HG02973 (cell line): ENCODE data around the gene CHRD.
"Not testable (repeated sequence)": the region's sequence is repeated elsewhere in the genome, so short reads cannot be mapped to it uniquely, and the experiment has no call there.

Experiments
- ATAC-seq: cut with Tn5 transposase; IDR thresholded peaks from one replicate; pipeline ENCODE4 v1.9.1; 2021; ENCODE audit warnings: moderate library complexity; ENCODE audit not compliant: unreplicated experiment

CHRD gene

DNA sequence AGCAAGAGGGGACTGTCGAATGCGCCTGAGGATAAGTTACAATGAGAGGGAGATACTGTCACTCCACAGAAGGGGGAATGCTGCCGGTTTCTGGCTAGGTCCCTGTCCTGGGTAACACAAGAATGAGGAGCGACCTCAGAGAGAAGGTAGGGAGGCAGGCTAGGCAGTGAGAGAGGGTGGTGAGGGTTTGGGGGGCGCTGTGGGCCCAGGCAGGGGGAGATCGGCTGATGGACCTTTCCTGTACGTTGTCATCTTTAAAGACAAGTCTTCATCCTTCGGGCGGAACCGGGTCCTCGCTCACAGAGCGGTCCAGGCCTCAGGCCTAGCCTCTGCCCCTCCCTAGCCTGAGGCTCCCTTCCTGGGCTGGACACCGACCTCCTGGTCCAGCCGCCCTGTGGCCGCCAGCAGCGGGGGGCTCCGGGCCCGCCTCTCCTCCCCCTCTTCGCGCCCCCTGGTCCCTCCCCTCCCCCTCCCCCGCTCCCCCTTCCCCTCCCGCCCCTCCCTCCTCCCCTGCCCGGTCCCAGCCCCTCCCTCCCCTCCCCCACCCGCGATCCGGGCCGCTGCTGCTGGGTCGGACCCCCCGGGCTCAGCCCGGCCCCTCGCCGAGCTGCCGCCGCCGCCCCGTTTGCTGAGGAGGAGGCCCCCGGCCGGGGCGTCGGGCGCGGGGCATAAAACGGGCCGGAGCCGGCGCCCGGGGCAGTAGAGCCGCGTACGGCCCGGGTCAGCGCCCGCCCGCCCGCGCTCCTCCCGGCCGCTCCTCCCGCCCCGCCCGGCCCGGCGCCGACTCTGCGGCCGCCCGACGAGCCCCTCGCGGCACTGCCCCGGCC lies at the start of gene CHRD:
TSS of gene CHRD (plus strand) at position 697 of the 827 bp plus-strand sequence. CDS start 265 bp downstream, outside the sequence.
- no peak for ATAC-seq

- ATAC-seq: no peak
These were observed 47.3 kb upstream of the CHRD start for GRCh38 chr3:184332370-184333090.

DNA sequence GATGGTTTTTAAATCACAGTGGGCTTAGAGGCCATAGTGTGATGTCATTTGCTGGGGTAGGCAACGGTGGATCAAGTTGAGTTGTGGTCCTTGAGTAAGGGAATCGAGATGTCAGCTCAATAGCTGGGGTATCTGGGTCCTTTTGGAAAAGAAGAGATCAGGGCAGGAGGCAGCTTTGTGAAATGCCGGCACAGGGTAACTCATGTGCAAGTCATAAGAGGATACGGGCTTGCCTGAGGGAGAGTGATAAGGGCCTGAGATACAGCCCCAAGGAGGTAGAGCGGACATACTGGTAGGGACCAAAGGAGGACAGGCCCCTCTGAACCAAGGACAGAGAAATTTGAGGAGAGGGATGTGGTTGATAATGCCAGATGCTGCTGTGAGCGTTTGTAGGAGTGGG lies 46.7 kb upstream of the CHRD start:
- ATAC-seq: no peak

- no peak for ATAC-seq
These were observed 46.2 kb upstream of the CHRD start for GRCh38 chr3:184333700-184334099.

DNA sequence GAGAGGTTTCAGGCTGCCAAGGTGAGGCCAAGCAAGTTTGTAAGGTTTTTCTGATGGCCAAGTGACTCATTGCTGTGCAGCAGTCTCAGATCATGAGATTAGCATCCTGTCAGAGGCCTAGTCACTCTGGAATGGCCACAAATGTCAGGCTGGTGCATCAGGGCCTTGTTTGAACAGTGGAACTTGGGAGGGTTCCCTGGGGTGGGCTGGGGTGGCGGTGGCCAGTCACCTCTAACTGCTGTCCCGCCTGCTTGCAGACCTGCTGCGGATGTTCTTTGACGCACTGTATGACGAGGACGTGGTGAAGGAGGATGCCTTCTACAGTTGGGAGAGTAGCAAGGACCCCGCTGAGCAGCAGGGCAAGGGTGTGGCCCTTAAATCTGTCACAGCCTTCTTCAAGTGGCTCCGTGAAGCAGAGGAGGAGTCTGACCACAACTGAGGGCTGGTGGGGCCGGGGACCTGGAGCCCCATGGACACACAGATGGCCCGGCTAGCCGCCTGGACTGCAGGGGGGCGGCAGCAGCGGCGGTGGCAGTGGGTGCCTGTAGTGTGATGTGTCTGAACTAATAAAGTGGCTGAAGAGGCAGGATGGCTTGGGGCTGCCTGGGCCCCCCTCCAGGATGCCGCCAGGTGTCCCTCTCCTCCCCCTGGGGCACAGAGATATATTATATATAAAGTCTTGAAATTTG lies 45.2 kb upstream of the CHRD start:
- ATAC-seq: no peak

DNA sequence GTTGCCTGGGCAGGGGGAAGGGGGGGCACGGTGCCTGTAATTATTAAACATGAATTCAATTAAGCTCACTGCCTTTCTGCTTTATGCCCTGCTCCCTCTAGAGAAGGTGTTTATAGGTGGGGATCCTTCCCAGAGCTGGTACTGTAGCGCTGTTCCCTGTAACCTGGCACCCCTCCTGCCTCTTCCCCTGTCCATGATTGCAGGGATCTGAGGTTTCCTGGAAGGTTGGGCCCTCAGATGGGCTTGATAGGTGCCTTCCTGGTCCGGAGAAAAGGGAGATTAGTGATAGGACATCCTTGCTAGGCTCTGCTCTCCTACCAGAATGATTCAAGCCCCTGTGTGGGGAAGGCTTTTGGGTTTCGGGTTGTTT lies 44.6 kb upstream of the CHRD start:
- ATAC-seq: no peak

GRCh38 chr3:184335661-184336546 lies 44.0 kb upstream of the CHRD start:
- ATAC-seq: no peak

DNA sequence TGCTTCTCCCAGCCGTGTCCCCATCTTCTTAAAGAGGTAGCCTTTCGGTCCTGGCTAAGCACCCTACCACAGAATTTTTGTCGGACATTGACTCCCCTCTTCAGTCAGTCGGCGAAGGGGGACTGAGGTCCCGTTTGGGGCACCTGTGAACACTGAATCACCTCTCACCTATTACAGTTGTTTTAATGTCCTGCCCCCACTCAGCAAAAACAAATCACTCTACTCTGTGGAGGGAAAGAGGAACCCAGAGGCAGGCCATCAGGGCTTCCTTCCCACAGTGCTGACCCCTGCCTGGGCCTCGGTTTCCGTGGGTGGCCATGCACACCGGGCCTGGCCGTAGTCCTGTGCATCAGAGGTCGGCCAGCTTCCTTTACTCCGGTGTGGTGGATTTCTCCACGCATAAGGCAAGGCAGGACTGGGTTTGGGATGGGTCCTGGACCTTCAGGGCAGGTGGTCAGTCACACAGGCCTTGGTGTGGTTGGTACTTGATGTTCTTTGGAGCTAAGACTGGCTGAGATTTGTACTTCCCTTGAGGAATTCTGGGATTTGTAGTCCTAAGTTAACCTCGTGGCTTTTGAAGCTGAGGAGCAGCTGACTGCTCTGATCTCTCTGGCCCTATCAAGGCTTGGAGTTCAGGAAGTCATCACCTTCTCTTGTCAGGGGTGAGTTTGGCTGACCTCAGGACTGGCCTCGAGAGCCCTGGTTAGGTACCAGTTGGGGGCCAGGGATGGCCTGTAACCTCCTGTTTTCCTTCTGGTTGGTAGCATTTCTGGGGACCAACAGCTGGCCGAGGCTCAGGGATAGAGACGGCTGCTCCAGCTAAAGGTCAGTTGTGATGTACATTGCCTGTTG lies 43.1 kb upstream of the CHRD start:
- ATAC-seq: no peak

DNA sequence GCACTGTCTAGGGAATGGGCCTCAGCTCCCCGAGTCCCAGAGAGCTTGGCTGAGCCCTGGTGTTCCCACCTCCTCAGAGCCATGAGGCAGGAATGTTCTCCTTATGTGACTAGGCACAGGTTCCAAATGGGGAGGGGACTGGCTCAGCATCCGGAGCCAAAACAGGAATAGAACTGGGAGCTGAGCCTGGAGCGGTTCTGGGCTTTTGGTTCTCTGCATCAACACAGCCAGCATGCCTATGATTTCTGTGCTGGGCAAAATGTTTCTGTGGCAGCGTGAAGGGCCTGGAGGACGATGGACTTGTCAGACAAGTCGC lies 42.5 kb upstream of the CHRD start, which contains the start of gene FAM131A:
TSS of gene FAM131A (plus strand) at position 202 of the 316 bp plus-strand sequence. CDS start at position 233, 31 bp downstream.
- ATAC-seq: no peak

GRCh38 chr3:184337981-184338380 lies 41.9 kb upstream of the CHRD start:
- ATAC-seq: no peak

GRCh38 chr3:184338511-184338945 lies 41.3 kb upstream of the CHRD start:
- ATAC-seq: no peak

DNA sequence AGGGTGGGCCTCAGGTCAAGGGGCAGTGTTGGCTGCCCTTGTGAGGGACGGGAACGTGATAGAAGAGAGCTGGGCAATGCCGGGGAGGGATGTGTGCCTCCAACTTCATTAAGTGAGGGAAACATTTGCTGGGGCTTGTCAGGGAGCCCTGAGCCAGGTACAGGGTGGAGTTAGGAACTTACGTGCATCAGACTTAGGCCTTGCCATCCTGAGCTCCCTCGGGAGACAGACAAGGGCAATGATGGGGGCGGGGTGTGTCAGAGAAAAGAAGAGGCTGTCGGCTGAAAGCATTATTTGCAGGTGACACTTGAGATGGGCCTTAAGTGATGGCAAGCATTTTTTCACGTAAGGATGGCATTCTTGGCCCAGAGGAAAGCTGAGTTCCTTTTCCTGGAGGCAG lies 40.9 kb upstream of the CHRD start:
- ATAC-seq: no peak

DNA sequence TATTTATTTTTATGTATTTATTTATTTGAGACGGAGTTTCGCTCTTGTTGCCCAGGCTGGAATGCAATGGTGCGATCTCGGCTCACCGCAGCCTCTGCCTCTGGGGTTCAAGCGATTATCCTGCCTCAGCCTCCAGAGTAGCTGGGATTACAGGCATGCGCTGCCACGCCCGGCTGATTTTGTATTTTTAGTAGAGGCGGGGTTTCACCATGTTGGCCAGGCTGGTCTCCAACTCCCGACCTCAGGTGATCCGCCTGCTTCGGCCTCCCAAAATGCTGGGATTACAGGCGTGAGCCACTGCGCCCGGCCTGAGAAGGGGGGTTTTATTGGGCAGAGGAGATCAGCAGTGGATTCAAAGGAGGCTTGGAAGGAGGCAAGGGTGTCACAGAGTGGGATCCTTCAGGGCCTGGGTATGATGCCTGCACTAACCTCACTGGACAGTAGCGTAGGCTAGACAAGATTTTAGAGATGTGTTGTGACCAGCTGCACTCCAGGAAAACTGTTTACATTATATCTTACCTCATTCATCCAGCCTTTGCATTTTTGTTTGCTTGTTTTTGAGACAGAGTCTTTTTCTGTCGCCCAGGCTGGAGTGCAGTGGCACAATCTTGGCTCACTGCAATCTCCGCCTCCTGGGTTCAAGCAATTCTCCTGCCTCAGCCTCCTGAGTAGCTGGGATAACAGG lies 40.3 kb upstream of the CHRD start:
- ATAC-seq: not testable (repeated sequence)

- no peak for ATAC-seq
These were observed 37.9 kb upstream of the CHRD start for GRCh38 chr3:184341925-184342324.

GRCh38 chr3:184343200-184343876 lies 36.5 kb upstream of the CHRD start:
- ATAC-seq: no peak

- no peak for ATAC-seq
These were observed 35.1 kb upstream of the CHRD start for GRCh38 chr3:184344579-184345316.

DNA sequence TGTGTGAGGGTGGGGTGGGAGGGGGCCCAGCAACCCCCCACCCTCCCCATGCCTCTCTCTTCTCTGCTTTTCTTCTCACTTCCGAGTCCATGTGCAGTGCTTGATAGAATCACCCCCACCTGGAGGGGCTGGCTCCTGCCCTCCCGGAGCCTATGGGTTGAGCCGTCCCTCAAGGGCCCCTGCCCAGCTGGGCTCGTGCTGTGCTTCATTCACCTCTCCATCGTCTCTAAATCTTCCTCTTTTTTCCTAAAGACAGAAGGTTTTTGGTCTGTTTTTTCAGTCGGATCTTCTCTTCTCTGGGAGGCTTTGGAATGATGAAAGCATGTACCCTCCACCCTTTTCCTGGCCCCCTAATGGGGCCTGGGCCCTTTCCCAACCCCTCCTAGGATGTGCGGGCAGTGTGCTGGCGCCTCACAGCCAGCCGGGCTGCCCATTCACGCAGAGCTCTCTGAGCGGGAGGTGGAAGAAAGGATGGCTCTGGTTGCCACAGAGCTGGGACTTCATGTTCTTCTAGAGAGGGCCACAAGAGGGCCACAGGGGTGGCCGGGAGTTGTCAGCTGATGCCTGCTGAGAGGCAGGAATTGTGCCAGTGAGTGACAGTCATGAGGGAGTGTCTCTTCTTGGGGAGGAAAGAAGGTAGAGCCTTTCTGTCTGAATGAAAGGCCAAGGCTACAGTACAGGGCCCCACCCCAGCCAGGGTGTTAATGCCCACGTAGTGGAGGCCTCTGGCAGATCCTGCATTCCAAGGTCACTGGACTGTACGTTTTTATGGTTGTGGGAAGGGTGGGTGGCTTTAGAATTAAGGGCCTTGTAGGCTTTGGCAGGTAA lies 34.3 kb upstream of the CHRD start:
- no peak for ATAC-seq
